Mesothelial cell of epicardium (in vitro differentiated cells): ENCODE measurements around the gene GRM8. TPM values are rescaled to one million over a fixed set of nuclear protein-coding genes. Genes with fewer than 3 reads are reported as not detected.

Source experiments
- DNase-seq, 2 experiments: peaks; one replicate each; pipeline ENCODE4 v3.0.0; 2021; ENCODE audit warnings: low spot score in 2 of 2; ENCODE audit not compliant: unreplicated experiment in 2 of 2
- H3K27ac Mint-ChIP-seq: 2 replicates; pipeline ENCODE4 v1.8.0; 2021; ENCODE audit warnings: mixed read lengths
- H3K27me3 Mint-ChIP-seq: 2 replicates; pipeline ENCODE4 v1.8.0; 2021; ENCODE audit warnings: low read depth, mixed read lengths
- H3K36me3 Mint-ChIP-seq: 2 replicates; pipeline ENCODE4 v1.8.0; 2021; ENCODE audit warnings: mixed read lengths
- H3K4me1 Mint-ChIP-seq: 2 replicates; pipeline ENCODE4 v1.8.0; 2021; ENCODE audit warnings: mixed read lengths
- H3K4me3 Mint-ChIP-seq: 2 replicates; pipeline ENCODE4 v1.8.0; 2021; ENCODE audit warnings: mild to moderate bottlenecking, moderate library complexity, mixed read lengths
- H3K9me3 Mint-ChIP-seq: 2 replicates; pipeline ENCODE4 v1.8.0; 2021; ENCODE audit warnings: mixed read lengths
- CTCF ChIP-seq: fragments of 200-600 bp; sonication (generic); IDR thresholded peaks from one replicate; pipeline ENCODE4 v1.5.0; 2021; ENCODE audit warnings: antibody characterized with exemption; ENCODE audit not compliant: unreplicated experiment
- total RNA-seq: library from RNA; stranded (reverse); gene quantifications from 3 replicates; pipeline ENCODE4 v1.2.1, GENCODE V29; 2021

GRM8 gene
- total RNA-seq, 1 donor from 2014 or later = 1.0 TPM

DNA sequence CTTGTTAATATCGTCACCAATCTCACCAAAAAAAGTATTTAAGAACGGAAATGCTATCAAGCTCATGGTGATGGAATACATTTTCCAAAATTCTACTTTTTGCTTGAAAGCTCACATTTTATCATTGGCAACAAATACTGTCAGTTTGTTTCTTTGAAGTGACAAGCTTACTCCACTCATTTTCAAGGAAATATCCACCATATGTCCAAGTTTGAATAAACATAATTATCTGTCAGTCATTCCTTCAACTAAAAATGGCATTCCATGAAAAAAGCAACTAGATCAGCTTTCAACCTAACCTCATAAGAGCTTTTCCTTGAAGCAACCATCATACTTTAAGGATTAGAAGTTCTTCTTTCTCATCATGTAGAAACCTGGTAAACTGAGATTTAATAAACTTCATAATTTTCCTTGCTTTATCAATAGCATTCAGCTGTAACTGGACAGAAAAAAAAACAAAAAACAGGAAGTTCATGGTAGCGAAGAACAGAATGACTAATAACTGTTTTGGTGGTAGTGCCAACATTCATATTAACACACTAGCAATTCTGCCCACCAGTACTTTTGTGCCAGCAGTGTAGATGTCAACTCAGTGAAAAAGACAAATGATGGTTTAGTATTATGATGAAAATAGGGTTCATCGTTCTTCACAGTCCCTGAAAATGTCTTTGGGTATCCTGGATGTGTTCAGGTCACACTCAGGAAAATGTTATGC lies 764.9 kb downstream of the GRM8 start:
- Mint-ChIP-seq H3K36me3 (no peaks in the 10 kb centered on the region), H3K9me3 (no peaks in the 10 kb centered on the region), H3K27ac (no peak overlapping the region), H3K4me1 (no peaks in the 10 kb centered on the region), H3K4me3 (no peak overlapping the region), H3K27me3 (no peaks in the 10 kb centered on the region)
- TF ChIP-seq CTCF = no peak
- no peak for DNase-seq

DNA sequence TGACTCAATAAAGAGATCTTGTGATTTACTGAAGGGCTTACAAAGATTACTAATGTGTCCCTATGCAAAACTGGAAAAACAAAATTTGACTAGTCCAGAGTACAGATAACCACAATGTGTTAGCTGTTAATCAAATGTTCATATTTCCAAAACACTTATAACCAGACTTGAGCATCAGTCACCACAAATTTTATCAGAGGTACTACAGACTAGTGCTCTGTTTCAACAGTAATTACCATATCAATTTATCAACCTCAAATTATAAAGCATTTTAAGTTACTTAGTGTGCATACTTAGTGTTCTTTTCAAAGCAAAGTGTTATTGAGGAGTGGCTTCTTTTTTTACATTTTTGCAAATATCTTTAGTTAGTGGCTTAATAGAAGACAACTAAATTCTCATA lies 765.9 kb downstream of the GRM8 start:
- Mint-ChIP-seq H3K4me3 (no peak overlapping the region), H3K27ac (no peak overlapping the region), H3K27me3 (no peaks in the 10 kb centered on the region), H3K9me3 (peaks cover under 1% of the 10 kb centered on the region), H3K4me1 (no peaks in the 10 kb centered on the region), H3K36me3 (no peaks in the 10 kb centered on the region)
- no peak for TF ChIP-seq CTCF
- no peak for DNase-seq

DNA sequence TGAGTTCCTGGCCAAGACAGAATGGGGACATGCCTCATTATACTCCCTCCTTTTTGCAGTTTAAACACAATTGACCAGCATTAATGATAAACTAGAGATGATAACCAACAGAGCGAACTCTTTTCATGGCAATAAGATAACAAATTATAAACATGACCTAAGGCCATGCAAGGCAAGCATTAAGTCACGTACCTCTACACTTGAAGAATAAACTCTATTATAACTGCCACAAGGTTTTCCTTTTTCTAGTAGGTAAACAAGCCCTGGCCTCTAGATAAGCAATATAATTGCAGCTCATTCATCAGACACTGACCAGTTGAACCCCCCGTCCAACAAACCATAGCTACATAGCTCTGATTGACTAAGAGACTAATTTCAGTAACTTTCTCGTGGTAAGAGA lies 767.0 kb downstream of the GRM8 start:
- H3K4me3 Mint-ChIP-seq = no peak overlapping the region
- H3K27me3 Mint-ChIP-seq = no peaks in the 10 kb centered on the region
- no peak for TF ChIP-seq CTCF
- no peak overlapping the region for H3K27ac Mint-ChIP-seq
- peaks cover 9% of the 10 kb centered on the region for H3K9me3 Mint-ChIP-seq
- no peaks in the 10 kb centered on the region for H3K36me3 Mint-ChIP-seq
- no peaks in the 10 kb centered on the region for H3K4me1 Mint-ChIP-seq
- no peak for DNase-seq

DNA sequence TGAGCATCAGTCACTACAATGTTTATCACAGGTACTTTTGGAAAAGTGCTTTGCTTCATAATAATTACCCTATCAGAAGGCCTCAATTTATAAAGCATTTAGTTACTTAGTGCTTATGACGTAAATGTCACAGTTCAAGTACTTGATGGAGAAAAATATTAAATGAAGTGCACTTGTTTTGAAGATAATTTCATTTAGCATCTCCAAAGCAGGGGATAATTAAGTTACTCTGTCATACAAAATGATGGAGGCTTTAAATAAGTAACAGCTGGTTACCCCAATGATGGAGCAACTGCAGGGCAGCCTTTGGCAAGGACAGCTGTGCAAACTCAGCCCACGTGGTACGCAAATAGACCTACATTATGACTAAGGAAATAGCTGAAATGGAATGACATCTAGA lies 768.8 kb downstream of the GRM8 start:
- Mint-ChIP-seq H3K4me1 (no peaks in the 10 kb centered on the region), H3K36me3 (no peaks in the 10 kb centered on the region), H3K27ac (no peak overlapping the region), H3K4me3 (no peak overlapping the region), H3K27me3 (no peaks in the 10 kb centered on the region), H3K9me3 (peaks cover 14% of the 10 kb centered on the region)
- TF ChIP-seq CTCF = no peak
- no peak for DNase-seq

DNA sequence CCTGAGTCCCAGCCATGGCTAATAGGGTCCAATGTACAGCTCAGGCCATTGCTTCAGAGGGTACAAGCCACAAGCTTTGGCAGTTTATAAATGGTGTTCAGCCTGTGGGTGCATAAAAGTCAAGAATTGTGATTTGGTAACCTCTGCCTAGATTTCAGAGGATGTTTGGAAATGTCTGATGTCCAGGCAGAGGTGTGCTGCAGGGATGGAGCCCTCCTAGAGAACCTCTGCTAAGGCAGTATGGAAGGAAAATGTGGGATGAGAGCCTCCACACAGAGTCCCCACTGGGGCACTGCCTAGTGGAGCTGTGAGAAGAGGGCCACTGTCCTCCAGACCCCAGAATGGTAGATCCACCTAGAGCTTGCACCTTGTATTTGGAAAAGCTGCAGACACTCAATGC lies 779.9 kb downstream of the GRM8 start:
- no peak for TF ChIP-seq CTCF
- H3K4me1 Mint-ChIP-seq = no peaks in the 10 kb centered on the region
- H3K27ac Mint-ChIP-seq = no peak overlapping the region
- H3K36me3 Mint-ChIP-seq = peaks cover 2% of the 10 kb centered on the region
- peaks cover 6% of the 10 kb centered on the region for H3K27me3 Mint-ChIP-seq
- DNase-seq = no peak
- no peak overlapping the region for H3K4me3 Mint-ChIP-seq
- H3K9me3 Mint-ChIP-seq = peaks cover 36% of the 10 kb centered on the region
